Astrocyte (in vitro differentiated cells and primary cell): ENCODE data around the gene F2R.
"Not testable (repeated sequence)": the region's sequence is repeated elsewhere in the genome, so short reads cannot be mapped to it uniquely, and the experiment has no call there.

Experiments used
- EZH2 ChIP-seq: IDR thresholded peaks from 2 replicates; pipeline ENCODE4 v1.6.1; 2012; ENCODE audit warnings: mild to moderate bottlenecking, low read length, inconsistent platforms; ENCODE audit not compliant: insufficient read depth
- TF ChIP-seq, protein P1 (sequence below): IDR thresholded peaks from 2 replicates; pipeline ENCODE4 v1.5.1; 2011; ENCODE audit warnings: low read depth, mild to moderate bottlenecking, inconsistent platforms, low read length, moderate library complexity; ENCODE audit not compliant: insufficient read depth

DNA sequence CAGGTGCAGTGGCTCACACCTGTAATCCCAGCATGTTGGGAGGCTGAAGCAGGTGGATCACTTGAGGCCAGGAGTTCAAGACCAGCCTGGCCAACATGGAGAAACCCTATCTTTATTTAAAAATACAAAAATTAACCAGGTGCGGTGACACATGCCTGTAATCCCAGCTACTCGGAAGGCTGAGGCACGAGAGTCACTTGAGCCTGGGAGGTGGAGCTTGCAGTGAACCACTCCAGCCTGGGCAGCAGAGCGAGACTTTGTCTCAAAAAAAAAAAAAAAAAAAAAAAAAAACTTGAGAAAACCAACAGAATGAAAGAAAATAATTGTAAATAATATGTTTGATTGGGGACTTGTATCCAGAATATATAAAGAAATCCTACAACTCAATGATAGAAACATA lies 35.1 kb upstream of the F2R start:
- TF ChIP-seq EZH2: not testable (repeated sequence)
- TF ChIP-seq, protein P1, sequence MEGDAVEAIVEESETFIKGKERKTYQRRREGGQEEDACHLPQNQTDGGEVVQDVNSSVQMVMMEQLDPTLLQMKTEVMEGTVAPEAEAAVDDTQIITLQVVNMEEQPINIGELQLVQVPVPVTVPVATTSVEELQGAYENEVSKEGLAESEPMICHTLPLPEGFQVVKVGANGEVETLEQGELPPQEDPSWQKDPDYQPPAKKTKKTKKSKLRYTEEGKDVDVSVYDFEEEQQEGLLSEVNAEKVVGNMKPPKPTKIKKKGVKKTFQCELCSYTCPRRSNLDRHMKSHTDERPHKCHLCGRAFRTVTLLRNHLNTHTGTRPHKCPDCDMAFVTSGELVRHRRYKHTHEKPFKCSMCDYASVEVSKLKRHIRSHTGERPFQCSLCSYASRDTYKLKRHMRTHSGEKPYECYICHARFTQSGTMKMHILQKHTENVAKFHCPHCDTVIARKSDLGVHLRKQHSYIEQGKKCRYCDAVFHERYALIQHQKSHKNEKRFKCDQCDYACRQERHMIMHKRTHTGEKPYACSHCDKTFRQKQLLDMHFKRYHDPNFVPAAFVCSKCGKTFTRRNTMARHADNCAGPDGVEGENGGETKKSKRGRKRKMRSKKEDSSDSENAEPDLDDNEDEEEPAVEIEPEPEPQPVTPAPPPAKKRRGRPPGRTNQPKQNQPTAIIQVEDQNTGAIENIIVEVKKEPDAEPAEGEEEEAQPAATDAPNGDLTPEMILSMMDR: not testable (repeated sequence)
